ENCODE data around the gene OR56B1.

Gene OR56B1

GRCh38 chr11:5749836-5750235, 13.6 kb downstream of the OR56B1 start:
- no peak overlapping the region for H3K4me3 ChIP-seq (ENCODE audit: low read depth, low read length)
- in situ Hi-C loops (cut with HindIII; ENCODE audit: low sequenced_read_pairs) = no loop called here
- TF ChIP-seq, protein P1, sequence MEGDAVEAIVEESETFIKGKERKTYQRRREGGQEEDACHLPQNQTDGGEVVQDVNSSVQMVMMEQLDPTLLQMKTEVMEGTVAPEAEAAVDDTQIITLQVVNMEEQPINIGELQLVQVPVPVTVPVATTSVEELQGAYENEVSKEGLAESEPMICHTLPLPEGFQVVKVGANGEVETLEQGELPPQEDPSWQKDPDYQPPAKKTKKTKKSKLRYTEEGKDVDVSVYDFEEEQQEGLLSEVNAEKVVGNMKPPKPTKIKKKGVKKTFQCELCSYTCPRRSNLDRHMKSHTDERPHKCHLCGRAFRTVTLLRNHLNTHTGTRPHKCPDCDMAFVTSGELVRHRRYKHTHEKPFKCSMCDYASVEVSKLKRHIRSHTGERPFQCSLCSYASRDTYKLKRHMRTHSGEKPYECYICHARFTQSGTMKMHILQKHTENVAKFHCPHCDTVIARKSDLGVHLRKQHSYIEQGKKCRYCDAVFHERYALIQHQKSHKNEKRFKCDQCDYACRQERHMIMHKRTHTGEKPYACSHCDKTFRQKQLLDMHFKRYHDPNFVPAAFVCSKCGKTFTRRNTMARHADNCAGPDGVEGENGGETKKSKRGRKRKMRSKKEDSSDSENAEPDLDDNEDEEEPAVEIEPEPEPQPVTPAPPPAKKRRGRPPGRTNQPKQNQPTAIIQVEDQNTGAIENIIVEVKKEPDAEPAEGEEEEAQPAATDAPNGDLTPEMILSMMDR (IDR thresholded peaks at IDR 0.05; ENCODE audit: low read depth, low read length, missing control alignments) = no peak
- no peak for DNase-seq (ENCODE audit: low read depth)

DNA sequence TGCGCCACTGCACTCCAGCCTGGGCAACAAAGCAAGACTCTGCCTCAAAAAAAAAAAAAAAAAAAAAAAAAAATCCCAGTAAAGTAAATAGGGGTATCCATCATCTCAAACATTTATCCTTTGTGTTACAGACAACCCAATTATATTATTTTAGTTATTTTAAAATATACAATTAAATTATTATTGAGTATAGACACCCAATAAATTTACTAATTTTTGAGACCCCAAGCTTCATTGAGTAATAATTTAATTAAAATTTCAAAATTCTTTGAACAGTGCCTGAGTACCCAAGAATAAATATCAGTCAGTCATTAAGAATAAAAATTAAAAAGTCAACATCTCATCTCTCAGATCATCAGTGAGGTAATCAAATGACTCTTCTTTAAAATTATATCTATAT, 17.7 kb downstream of the OR56B1 start, which contains the start of gene OR52N4:
Gene OR52N4, plus strand, starts transcription at position 301 of the 400 bp plus-strand sequence. CDS start 498 bp downstream, outside the sequence.
- H3K4me3 ChIP-seq (ENCODE audit: low read depth, low read length) = no peak within 1 kb of the TSS
- in situ Hi-C loops (cut with HindIII; ENCODE audit: low sequenced_read_pairs) = no loop called here
- no peak for DNase-seq (ENCODE audit: low read depth)
- TF ChIP-seq, protein P1 (IDR thresholded peaks at IDR 0.05; ENCODE audit: low read depth, low read length, missing control alignments) = no peak

- DNase-seq (ENCODE audit: low read depth) = no peak
- H3K4me3 ChIP-seq (ENCODE audit: low read depth, low read length) = no peak overlapping the region
- in situ Hi-C loops (cut with HindIII; ENCODE audit: low sequenced_read_pairs) = no loop called here
- TF ChIP-seq, protein P1 (IDR thresholded peaks at IDR 0.05; ENCODE audit: low read depth, low read length, missing control alignments) = no peak
Observed at GRCh38 chr11:5767056-5767455, 30.8 kb downstream of the OR56B1 start.

DNA sequence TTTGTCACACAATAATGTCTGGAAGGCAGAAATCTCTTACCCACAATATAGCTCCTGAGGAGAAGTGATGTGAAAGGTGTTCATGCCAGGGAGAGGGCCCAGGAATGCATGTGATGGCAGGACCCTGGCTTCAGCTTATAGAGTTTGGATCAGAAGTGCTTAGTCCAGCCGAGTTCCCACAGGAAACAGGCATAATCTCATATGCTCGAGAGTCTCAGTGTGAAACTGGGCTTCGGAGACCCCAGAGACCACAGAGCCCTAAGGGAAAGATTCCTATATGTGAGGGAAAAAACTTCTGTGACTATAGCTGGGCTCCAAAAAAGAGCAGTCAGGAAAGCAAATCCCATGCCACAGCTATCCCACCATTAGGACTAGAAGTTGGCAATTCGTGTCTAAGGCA, 47.0 kb downstream of the OR56B1 start, which contains the start of gene OR52N5:
Gene OR52N5, minus strand, starts transcription at position 101 of the 400 bp plus-strand sequence. CDS start 4,721 bp downstream, outside the sequence.
- no peak for DNase-seq (ENCODE audit: low read depth)
- in situ Hi-C loops (cut with HindIII; ENCODE audit: low sequenced_read_pairs) = no loop called here
- TF ChIP-seq, protein P1 (IDR thresholded peaks at IDR 0.05; ENCODE audit: low read depth, low read length, missing control alignments) = no peak

More for the DNA sequence above, 47.0 kb downstream of the OR56B1 start, which contains the start of gene OR52N5:
- no peak within 1 kb of the TSS for H3K4me3 ChIP-seq (ENCODE audit: low read depth, low read length)
